ENCODE data around the gene DDO. TPM values are rescaled to one million over a fixed set of nuclear protein-coding genes. Genes with fewer than 3 reads are reported as not detected.

The DDO gene
- total RNA-seq, 1 experiment from 2014 or later = 0.39 TPM

DNA sequence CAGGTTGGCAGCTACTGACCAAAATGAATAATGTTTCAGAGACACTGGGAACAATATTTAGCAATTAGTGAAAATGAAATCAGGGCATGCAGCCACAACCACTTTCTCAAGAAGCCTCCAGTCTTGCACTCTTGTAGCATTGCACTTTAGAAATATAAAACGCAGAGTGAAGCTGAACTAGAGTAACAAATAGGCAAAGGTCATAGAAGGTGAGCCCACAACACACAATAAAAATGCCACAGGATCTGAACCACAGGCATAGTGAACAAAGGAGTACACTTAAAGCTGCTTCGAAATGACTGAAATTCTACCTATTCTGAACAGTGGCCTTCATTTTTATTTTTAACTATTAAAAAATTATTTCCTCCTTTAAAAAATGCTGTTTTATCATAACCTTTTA, 25.0 kb downstream of the DDO start:
- H3K27me3 ChIP-seq (ENCODE audit: control insufficient read depth, insufficient read depth, low read length) = no peaks in the 10 kb centered on the region; the same call in 1 of the 2 replicates
- ATAC-seq (no peak), DNase-seq (ENCODE audit: low read depth, low spot score) (no peak)
- H3K36me3 ChIP-seq (ENCODE audit: control insufficient read depth, insufficient read depth, low read length) = no peaks in the 10 kb centered on the region
- ChIA-PET CTCF (interaction anchor here (0.6 to 3.1 kb wide), 2 partner anchors 351 to 930 kb away, joined by 7 to 35 read pairs; no protein-coding TSS in a partner anchor), POLR2A (interaction anchor here (0.7 kb wide), 1 partner anchor 261 kb away, joined by 4 read pairs; no protein-coding TSS in a partner anchor)
- TF ChIP-seq SIN3A (IDR thresholded peaks at IDR 0.05; ENCODE audit: borderline replicate concordance, insufficient read depth, low read depth, low read length) (no peak), TCF7L2 (IDR thresholded peaks at IDR 0.05; ENCODE audit: low read depth, low read length) (no peak), POLR2AphosphoS5 (IDR thresholded peaks at IDR 0.05; ENCODE audit: low read depth, low read length) (no peak)
- TF ChIP-seq, protein P1, sequence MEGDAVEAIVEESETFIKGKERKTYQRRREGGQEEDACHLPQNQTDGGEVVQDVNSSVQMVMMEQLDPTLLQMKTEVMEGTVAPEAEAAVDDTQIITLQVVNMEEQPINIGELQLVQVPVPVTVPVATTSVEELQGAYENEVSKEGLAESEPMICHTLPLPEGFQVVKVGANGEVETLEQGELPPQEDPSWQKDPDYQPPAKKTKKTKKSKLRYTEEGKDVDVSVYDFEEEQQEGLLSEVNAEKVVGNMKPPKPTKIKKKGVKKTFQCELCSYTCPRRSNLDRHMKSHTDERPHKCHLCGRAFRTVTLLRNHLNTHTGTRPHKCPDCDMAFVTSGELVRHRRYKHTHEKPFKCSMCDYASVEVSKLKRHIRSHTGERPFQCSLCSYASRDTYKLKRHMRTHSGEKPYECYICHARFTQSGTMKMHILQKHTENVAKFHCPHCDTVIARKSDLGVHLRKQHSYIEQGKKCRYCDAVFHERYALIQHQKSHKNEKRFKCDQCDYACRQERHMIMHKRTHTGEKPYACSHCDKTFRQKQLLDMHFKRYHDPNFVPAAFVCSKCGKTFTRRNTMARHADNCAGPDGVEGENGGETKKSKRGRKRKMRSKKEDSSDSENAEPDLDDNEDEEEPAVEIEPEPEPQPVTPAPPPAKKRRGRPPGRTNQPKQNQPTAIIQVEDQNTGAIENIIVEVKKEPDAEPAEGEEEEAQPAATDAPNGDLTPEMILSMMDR (IDR thresholded peaks at IDR 0.05) = no peak
- TF ChIP-seq, protein P2, sequence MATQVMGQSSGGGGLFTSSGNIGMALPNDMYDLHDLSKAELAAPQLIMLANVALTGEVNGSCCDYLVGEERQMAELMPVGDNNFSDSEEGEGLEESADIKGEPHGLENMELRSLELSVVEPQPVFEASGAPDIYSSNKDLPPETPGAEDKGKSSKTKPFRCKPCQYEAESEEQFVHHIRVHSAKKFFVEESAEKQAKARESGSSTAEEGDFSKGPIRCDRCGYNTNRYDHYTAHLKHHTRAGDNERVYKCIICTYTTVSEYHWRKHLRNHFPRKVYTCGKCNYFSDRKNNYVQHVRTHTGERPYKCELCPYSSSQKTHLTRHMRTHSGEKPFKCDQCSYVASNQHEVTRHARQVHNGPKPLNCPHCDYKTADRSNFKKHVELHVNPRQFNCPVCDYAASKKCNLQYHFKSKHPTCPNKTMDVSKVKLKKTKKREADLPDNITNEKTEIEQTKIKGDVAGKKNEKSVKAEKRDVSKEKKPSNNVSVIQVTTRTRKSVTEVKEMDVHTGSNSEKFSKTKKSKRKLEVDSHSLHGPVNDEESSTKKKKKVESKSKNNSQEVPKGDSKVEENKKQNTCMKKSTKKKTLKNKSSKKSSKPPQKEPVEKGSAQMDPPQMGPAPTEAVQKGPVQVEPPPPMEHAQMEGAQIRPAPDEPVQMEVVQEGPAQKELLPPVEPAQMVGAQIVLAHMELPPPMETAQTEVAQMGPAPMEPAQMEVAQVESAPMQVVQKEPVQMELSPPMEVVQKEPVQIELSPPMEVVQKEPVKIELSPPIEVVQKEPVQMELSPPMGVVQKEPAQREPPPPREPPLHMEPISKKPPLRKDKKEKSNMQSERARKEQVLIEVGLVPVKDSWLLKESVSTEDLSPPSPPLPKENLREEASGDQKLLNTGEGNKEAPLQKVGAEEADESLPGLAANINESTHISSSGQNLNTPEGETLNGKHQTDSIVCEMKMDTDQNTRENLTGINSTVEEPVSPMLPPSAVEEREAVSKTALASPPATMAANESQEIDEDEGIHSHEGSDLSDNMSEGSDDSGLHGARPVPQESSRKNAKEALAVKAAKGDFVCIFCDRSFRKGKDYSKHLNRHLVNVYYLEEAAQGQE (IDR thresholded peaks at IDR 0.05; ENCODE audit: insufficient read depth in 1 of 2, low read depth in 2 of 2, low read length in 1 of 2) = no peak
- intact Hi-C loops (cut with micrococcal nuclease; ENCODE audit: unreplicated experiment) = loop anchor here (2.0 to 5.0 kb wide), 3 partner anchors 212 to 686 kb away; partner anchors contain the start of gene WASF1
- no peak overlapping the region for H3K27ac ChIP-seq (ENCODE audit: low read length)
- H3K9me3 ChIP-seq (ENCODE audit: control insufficient read depth, insufficient read depth, low read depth, low read length) = no peaks in the 10 kb centered on the region
- no peak overlapping the region for H3K4me3 ChIP-seq (ENCODE audit: low read depth in 2 of 2, low read length in 2 of 2)
- no TSS peak for BruUV-seq (replicated peaks)
- no peaks in the 10 kb centered on the region for H3K4me1 ChIP-seq (ENCODE audit: control insufficient read depth, insufficient read depth, low read length)
- in situ Hi-C loops (cut with HindIII; ENCODE audit: low pct_unique_long_range_greater_than_20kb, low sequenced_read_pairs) = no loop called here

DNA sequence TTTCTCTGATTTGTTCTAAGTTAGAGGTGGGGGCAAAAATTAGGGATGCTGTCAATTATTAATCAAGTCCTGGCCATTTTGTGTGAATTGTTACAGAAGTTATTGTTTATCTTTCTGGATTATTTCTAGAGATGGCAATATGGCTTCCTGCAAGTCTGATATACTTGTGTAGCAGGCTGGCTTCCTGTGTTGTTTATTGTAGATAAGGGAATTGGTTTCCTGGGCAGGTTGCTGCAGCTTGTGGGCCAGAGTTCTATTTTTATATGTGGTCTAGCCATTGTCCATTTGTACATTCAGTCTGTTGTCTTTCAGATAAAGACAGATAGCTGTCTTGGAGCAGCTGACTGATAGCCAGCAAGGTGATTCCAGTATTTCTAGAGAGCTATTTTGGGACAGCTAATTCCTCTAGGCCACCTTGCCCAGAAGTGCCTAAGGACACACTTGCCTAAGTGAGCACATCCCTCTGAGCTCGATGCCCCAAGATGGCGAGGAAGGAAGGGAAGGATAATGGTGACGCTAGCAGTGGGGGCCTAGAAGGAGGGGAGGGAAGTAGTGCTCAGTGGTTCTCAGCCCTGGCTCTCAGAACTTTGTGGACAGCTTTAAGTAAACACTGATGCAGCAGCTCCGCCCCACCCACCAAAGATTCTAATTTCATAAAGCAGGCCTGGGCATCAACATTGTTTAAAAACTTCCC, 25.5 kb downstream of the DDO start:
- TF ChIP-seq, protein P2 (IDR thresholded peaks at IDR 0.05; ENCODE audit: insufficient read depth in 1 of 2, low read depth in 2 of 2, low read length in 1 of 2) = no peak
- TF ChIP-seq, protein P1 (IDR thresholded peaks at IDR 0.05) = no peak
- no peak for TF ChIP-seq SIN3A (IDR thresholded peaks at IDR 0.05; ENCODE audit: borderline replicate concordance, insufficient read depth, low read depth, low read length)
- no peak for TF ChIP-seq TCF7L2 (IDR thresholded peaks at IDR 0.05; ENCODE audit: low read depth, low read length)
- no peak for TF ChIP-seq POLR2AphosphoS5 (IDR thresholded peaks at IDR 0.05; ENCODE audit: low read depth, low read length)
- H3K4me1 ChIP-seq (ENCODE audit: control insufficient read depth, insufficient read depth, low read length) = no peaks in the 10 kb centered on the region
- intact Hi-C loops (cut with micrococcal nuclease; ENCODE audit: unreplicated experiment) = loop anchor here (2.0 to 5.0 kb wide), 4 partner anchors 211 to 863 kb away; partner anchors contain the start of gene WASF1
- ATAC-seq (no peak), DNase-seq (ENCODE audit: low read depth, low spot score) (no peak)
- CTCF ChIA-PET = interaction anchor here (0.6 to 3.1 kb wide), 2 partner anchors 350 to 929 kb away, joined by 7 to 35 read pairs; no protein-coding TSS in a partner anchor
- no TSS peak for BruUV-seq (replicated peaks)
- H3K4me3 ChIP-seq (ENCODE audit: low read depth in 2 of 2, low read length in 2 of 2) = no peak overlapping the region
- in situ Hi-C loops (cut with HindIII; ENCODE audit: low pct_unique_long_range_greater_than_20kb, low sequenced_read_pairs) = no loop called here
- POLR2A ChIA-PET = no interaction called here
- no peaks in the 10 kb centered on the region for H3K36me3 ChIP-seq (ENCODE audit: control insufficient read depth, insufficient read depth, low read length)
- H3K9me3 ChIP-seq (ENCODE audit: control insufficient read depth, insufficient read depth, low read depth, low read length) = no peaks in the 10 kb centered on the region
- H3K27ac ChIP-seq (ENCODE audit: low read length) = no peak overlapping the region
- no peaks in the 10 kb centered on the region; the same call in 1 of the 2 replicates for H3K27me3 ChIP-seq (ENCODE audit: control insufficient read depth, insufficient read depth, low read length)

Measured in Panc1 (cell line).